Neural cell (in vitro differentiated cells): ENCODE measurements around the gene TMX4. TPM values are rescaled to one million over a fixed set of nuclear protein-coding genes. Genes with fewer than 3 reads are reported as not detected.
A peak's percentile ranks its signal among the peaks of the same experiment; 100 is the strongest.

Experiments
- H2AFZ ChIP-seq: fragments of 200-600, 300-800 bp; sonication (generic), shearing (Covaris generic); 2 replicates; pipeline ENCODE4 v1.6.0; 2014; ENCODE audit warnings: low read depth, mild to moderate bottlenecking, antibody characterized with exemption, low read length, moderate library complexity
- H3F3A ChIP-seq: fragments of 200-600 bp; shearing (Covaris generic); 2 replicates; pipeline ENCODE4 v1.6.1; 2016; ENCODE audit warnings: mild to moderate bottlenecking, moderate library complexity, mixed read lengths, antibody characterized with exemption, low read length; ENCODE audit not compliant: insufficient read depth, poor library complexity, severe bottlenecking
- H3K27ac ChIP-seq: fragments of 200-600, 300-800 bp; sonication (generic), shearing (Covaris generic); 2 replicates; pipeline ENCODE4 v1.5.1; 2014; ENCODE audit warnings: mild to moderate bottlenecking, low read length, moderate library complexity
- H3K27me3 ChIP-seq: fragments of 300-800, 200-600 bp; sonication (generic), shearing (Covaris generic); 2 replicates; pipeline ENCODE4 v1.6.0; 2014; ENCODE audit warnings: mild to moderate bottlenecking, low read depth, low read length, moderate library complexity; ENCODE audit not compliant: insufficient read depth
- H3K36me3 ChIP-seq: fragments of 300-800, 200-600 bp; sonication (generic), shearing (Covaris generic); 2 replicates; pipeline ENCODE4 v1.5.1; 2014; ENCODE audit warnings: mild to moderate bottlenecking, antibody characterized with exemption, low read length, moderate library complexity; ENCODE audit not compliant: insufficient read depth
- H3K4me2 ChIP-seq: fragments of 300-800, 200-600 bp; sonication (generic), shearing (Covaris generic); 2 replicates; pipeline ENCODE4 v1.6.0; 2014; ENCODE audit warnings: mild to moderate bottlenecking, low read length
- H3K4me3 ChIP-seq: fragments of 300-800, 200-600 bp; sonication (generic), shearing (Covaris generic); 2 replicates; pipeline ENCODE4 v1.5.1; 2014; ENCODE audit warnings: mild to moderate bottlenecking, low read length, moderate library complexity
- H3K79me2 ChIP-seq: fragments of 200-600 bp; shearing (Covaris generic); replicated peaks from 2 replicates; pipeline ENCODE4 v1.6.0; 2014; ENCODE audit warnings: mild to moderate bottlenecking, low read length, moderate library complexity; ENCODE audit not compliant: insufficient read depth
- H3K9ac ChIP-seq: fragments of 300-800, 200-600 bp; sonication (generic), shearing (Covaris generic); 2 replicates; pipeline ENCODE4 v1.6.1; 2016; ENCODE audit warnings: mild to moderate bottlenecking, low read length, mixed read lengths
- H3K9me2 ChIP-seq: fragments of 200-600 bp; shearing (Covaris generic); 2 replicates; pipeline ENCODE4 v1.6.1; 2016; ENCODE audit warnings: mild to moderate bottlenecking, low read length, mixed read lengths; ENCODE audit not compliant: insufficient read depth
- H3K9me3 ChIP-seq: fragments of 200-600, 300-800 bp; sonication (generic), shearing (Covaris generic); 2 replicates; pipeline ENCODE4 v1.6.1; 2016; ENCODE audit warnings: mild to moderate bottlenecking, mixed run types, low read length, moderate library complexity, mixed read lengths
- H4K20me1 ChIP-seq: fragments of 200-600 bp; shearing (Covaris generic); 2 replicates; pipeline ENCODE4 v1.6.1; 2016; ENCODE audit warnings: mild to moderate bottlenecking, mixed run types; ENCODE audit not compliant: insufficient read depth
- CTCF ChIP-seq: fragments of 450-650 bp; IDR thresholded peaks from 2 replicates; pipeline ENCODE4 v1.5.1; 2014; ENCODE audit warnings: antibody characterized with exemption, mild to moderate bottlenecking, moderate library complexity; ENCODE audit not compliant: poor library complexity, severe bottlenecking
- EP300 ChIP-seq: fragments of 450-650 bp; conservative IDR thresholded peaks from 2 replicates; pipeline ENCODE4 v1.6.1; 2014; ENCODE audit warnings: antibody characterized with exemption, mild to moderate bottlenecking, moderate library complexity; ENCODE audit not compliant: poor library complexity, severe bottlenecking
- EZH2 ChIP-seq: fragments of 200-600, 300-800 bp; shearing (Covaris generic), sonication (generic); IDR thresholded peaks from 2 replicates; pipeline ENCODE4 v1.6.1; 2014; ENCODE audit warnings: antibody characterized with exemption, low read length, borderline replicate concordance, mild to moderate bottlenecking; ENCODE audit not compliant: insufficient read depth, poor library complexity, severe bottlenecking
- MXI1 ChIP-seq: fragments of 450-650 bp; conservative IDR thresholded peaks from 2 replicates; pipeline ENCODE4 v1.6.1; 2014; ENCODE audit warnings: antibody characterized with exemption, mild to moderate bottlenecking; ENCODE audit not compliant: poor library complexity, severe bottlenecking
- POLR2AphosphoS5 ChIP-seq: IDR thresholded peaks from 2 replicates; pipeline ENCODE4 v1.6.1; 2012
- RAD21 ChIP-seq: fragments of 450-650 bp; conservative IDR thresholded peaks from 2 replicates; pipeline ENCODE4 v1.6.1; 2014; ENCODE audit warnings: antibody characterized with exemption, mild to moderate bottlenecking, moderate library complexity
- REST ChIP-seq: IDR thresholded peaks from 2 replicates; pipeline ENCODE4 v1.6.1; 2012; ENCODE audit warnings: borderline replicate concordance
- SMC3 ChIP-seq: fragments of 450-650 bp; conservative IDR thresholded peaks from 2 replicates; pipeline ENCODE4 v1.6.1; 2014; ENCODE audit warnings: antibody characterized with exemption, mild to moderate bottlenecking, moderate library complexity; ENCODE audit not compliant: poor library complexity
- TAF1 ChIP-seq: IDR thresholded peaks from 2 replicates; pipeline ENCODE4 v1.6.1; 2012; ENCODE audit warnings: low read depth
- polyA plus RNA-seq: library from polyadenylated mRNA; depleted of rRNA; stranded (reverse); fragments of >200 nt; gene quantifications from 2 replicates; pipeline ENCODE4 v1.2.3, GENCODE V29; 2014

Gene TMX4
- polyA plus RNA-seq, 1 donor from 2014 or later = 41.2 TPM

- H3K27ac ChIP-seq = peak overlapping the region; percentile 92
- peak overlapping the region; percentile 95 for H3K9ac ChIP-seq
These were observed 659 bp downstream of the TMX4 start for GRCh38 chr20:8018958-8019245.

GRCh38 chr20:8012724-8013123 lies 6.8 kb downstream of the TMX4 start:
- no peak for TF ChIP-seq RAD21
- H3K79me2 ChIP-seq = peaks cover 43% of the 10 kb centered on the region
- H3F3A ChIP-seq = no peaks in the 10 kb centered on the region
- H2AFZ ChIP-seq = no peak overlapping the region
- H3K9ac ChIP-seq = no peak overlapping the region
- H4K20me1 ChIP-seq = no peaks in the 10 kb centered on the region
- H3K9me3 ChIP-seq = no peaks in the 10 kb centered on the region
- H3K36me3 ChIP-seq = no peaks in the 10 kb centered on the region
- no peak overlapping the region for H3K4me3 ChIP-seq
- H3K27ac ChIP-seq = no peak overlapping the region
- no peaks in the 10 kb centered on the region for H3K27me3 ChIP-seq
- no peaks in the 10 kb centered on the region for H3K9me2 ChIP-seq
- H3K4me2 ChIP-seq = no peak overlapping the region

More at GRCh38 chr20:8018958-8019245, 659 bp downstream of the TMX4 start:
- Histone ChIP-seq H3K36me3 (no peaks in the 10 kb centered on the region), H3F3A (no peaks in the 10 kb centered on the region), H3K79me2 (peaks cover 32% of the 10 kb centered on the region), H3K4me2 (peak overlapping the region; percentile 82), H3K9me2 (no peaks in the 10 kb centered on the region), H3K9me3 (no peaks in the 10 kb centered on the region), H4K20me1 (no peaks in the 10 kb centered on the region), H3K4me3 (peak overlapping the region; percentile 84), H3K27me3 (no peaks in the 10 kb centered on the region), H2AFZ (peak overlapping the region; percentile 74)
- TF ChIP-seq REST (no peak), CTCF (no peak), TAF1 (no peak), POLR2AphosphoS5 (peak; percentile 96), MXI1 (peak; percentile 61), EP300 (no peak), RAD21 (no peak), SMC3 (no peak)

GRCh38 chr20:8008733-8009132 lies 10.8 kb downstream of the TMX4 start:
- no peak overlapping the region for H3K9ac ChIP-seq
- no peaks in the 10 kb centered on the region for H3K27me3 ChIP-seq
- H2AFZ ChIP-seq = no peak overlapping the region
- H3F3A ChIP-seq = no peaks in the 10 kb centered on the region
- no peaks in the 10 kb centered on the region for H3K36me3 ChIP-seq
- H3K9me3 ChIP-seq = no peaks in the 10 kb centered on the region
- no peaks in the 10 kb centered on the region for H4K20me1 ChIP-seq
- H3K4me3 ChIP-seq = no peak overlapping the region
- H3K27ac ChIP-seq = no peak overlapping the region
- peaks cover 17% of the 10 kb centered on the region for H3K79me2 ChIP-seq
- H3K4me2 ChIP-seq = no peak overlapping the region
- TF ChIP-seq TAF1 (no peak), POLR2AphosphoS5 (no peak), MXI1 (no peak), RAD21 (no peak), CTCF (no peak), EP300 (no peak), SMC3 (no peak), EZH2 (no peak), REST (no peak)
- no peaks in the 10 kb centered on the region for H3K9me2 ChIP-seq
